ENCODE data around the gene PRCP.
A peak's percentile ranks its signal among the peaks of the same experiment; 100 is the strongest.

PRCP gene

GRCh38 chr11:82776377-82776776 is 123.9 kb downstream of the PRCP start:
- DNase-seq: no peak

GRCh38 chr11:82775736-82776346 is 124.4 kb downstream of the PRCP start:
- peak; percentile 18 for DNase-seq

GRCh38 chr11:82775218-82775617 is 125.0 kb downstream of the PRCP start:
- DNase-seq: no peak
